Endothelial cell of umbilical vein (primary cell): ENCODE results near the gene ETV1. TPM values are rescaled to one million over a fixed set of nuclear protein-coding genes. Genes with fewer than 3 reads are reported as not detected.

Experiments used
- BruUV-seq: library from RNA; stranded (reverse); fragments of 400-500 nt; replicated peaks from 2 replicates; lab custom pipeline; 2021; lab: Mats Ljungman, UMichigan
- CTCF ChIA-PET: fragments of 300-600, 350-600 bp; sonication (Branson Sonifier 250); formaldehyde crosslinking; loops from one replicate; lab custom pipeline; 2021; ENCODE audit warnings: antibody characterized with exemption, inconsistent platforms; lab: Charles Lee
- POLR2A ChIA-PET: fragments of 300-600, 350-600 bp; sonication (Branson Sonifier 250); formaldehyde crosslinking; loops from one replicate; lab custom pipeline; 2021; ENCODE audit warnings: antibody characterized with exemption, inconsistent platforms; lab: Charles Lee
- DNase-seq: peaks from one replicate; pipeline ENCODE4 v3.0.0-alpha.2; 2011; ENCODE audit warnings: low read depth, low spot score
- FAIRE-seq: peaks from 2 replicates; lab custom pipeline; 2011; peaks lifted over from hg19 to GRCh38; lab: Jason Lieb, UNC
- H2AFZ ChIP-seq: 2 replicates; pipeline ENCODE4 v1.6.0; 2012; ENCODE audit warnings: low read depth, low read length, control low read depth, inconsistent platforms
- H3K27ac ChIP-seq: 2 replicates; pipeline ENCODE4 v1.5.1; 2011; ENCODE audit warnings: low read depth, mild to moderate bottlenecking, control low read depth, low read length, moderate library complexity; ENCODE audit not compliant: insufficient read depth
- H3K27me3 ChIP-seq, 2 experiments: 2 replicates each; pipeline versions ENCODE4 v1.6.0 to v1.6.1; 2011; ENCODE audit warnings: low read length in 2 of 2, mixed read lengths in 1 of 2; ENCODE audit not compliant: control insufficient read depth in 2 of 2, insufficient read depth in 2 of 2
- H3K36me3 ChIP-seq, 2 experiments: 2 replicates in 1 of 2; 3 replicates in 1 of 2; pipeline ENCODE4 v1.5.1; 2011; ENCODE audit warnings: low read length in 2 of 2, mild to moderate bottlenecking in 1 of 2, moderate library complexity in 1 of 2; ENCODE audit not compliant: control insufficient read depth in 2 of 2, insufficient read depth in 2 of 2; ENCODE audit errors: extremely low read depth in 1 of 2
- H3K4me1 ChIP-seq: 3 replicates; pipeline ENCODE4 v1.5.1; 2011; ENCODE audit warnings: mild to moderate bottlenecking, low read length; ENCODE audit not compliant: control insufficient read depth, insufficient read depth; ENCODE audit errors: extremely low read depth
- H3K4me2 ChIP-seq: 2 replicates; pipeline ENCODE4 v1.6.1; 2011; ENCODE audit warnings: low read length, control low read depth, mixed read lengths; ENCODE audit not compliant: insufficient read depth
- H3K4me3 ChIP-seq, 3 experiments: fragments of 200-600 bp in 1 of 3; sonication (generic), shearing (Covaris generic) in 1 of 3; replicated peaks in 1 of 3; 2 replicates each; pipeline ENCODE4 v1.5.1; 2011 to 2016; ENCODE audit warnings: control low read depth in 3 of 3, low read length in 3 of 3, mild to moderate bottlenecking in 2 of 3, inconsistent platforms in 1 of 3, low read depth in 1 of 3, moderate library complexity in 1 of 3; ENCODE audit not compliant: insufficient read depth in 1 of 3
- H3K79me2 ChIP-seq: 2 replicates; pipeline ENCODE4 v1.6.0; 2012; ENCODE audit warnings: low read length, inconsistent platforms; ENCODE audit not compliant: control insufficient read depth, insufficient read depth
- H3K9ac ChIP-seq: replicated peaks from 2 replicates; pipeline ENCODE3; 2011; ENCODE audit warnings: low read length, control low read depth; ENCODE audit not compliant: insufficient read depth; ENCODE audit errors: extremely low read depth
- H3K9me1 ChIP-seq: replicated peaks from 3 replicates; pipeline ENCODE4 v1.6.0; 2011; ENCODE audit warnings: mild to moderate bottlenecking, low read length; ENCODE audit not compliant: control insufficient read depth, insufficient read depth; ENCODE audit errors: extremely low read depth
- H3K9me3 ChIP-seq: replicated peaks from 2 replicates; pipeline ENCODE4 v1.5.1; 2012; ENCODE audit warnings: low read length, inconsistent platforms; ENCODE audit not compliant: control insufficient read depth, insufficient read depth
- H4K20me1 ChIP-seq: replicated peaks from 2 replicates; pipeline ENCODE3; 2011; ENCODE audit warnings: mild to moderate bottlenecking, low read length; ENCODE audit not compliant: control insufficient read depth, insufficient read depth; ENCODE audit errors: extremely low read depth
- FOS ChIP-seq: IDR thresholded peaks from 2 replicates; pipeline ENCODE4 v1.6.1; 2011; ENCODE audit warnings: mild to moderate bottlenecking, low read length, moderate library complexity, borderline replicate concordance; ENCODE audit not compliant: insufficient read depth
- MYC ChIP-seq: IDR thresholded peaks from one replicate; pipeline ENCODE4 v1.6.1; 2011; ENCODE audit warnings: mild to moderate bottlenecking, low read depth, low read length
- POLR2AphosphoS5 ChIP-seq: IDR thresholded peaks from 2 replicates; pipeline ENCODE4 v1.6.1; 2012; ENCODE audit warnings: low read depth, mild to moderate bottlenecking, control low read depth, low read length, moderate library complexity; ENCODE audit not compliant: insufficient read depth
- dilution Hi-C: fragments of 300-500 bp; cut with MboI; formaldehyde crosslinking; loops from one replicate; pipeline ENCODE4 v1.15.0; 2019; ENCODE audit warnings: low sequenced_read_pairs; ENCODE audit not compliant: extremely low pct_ligation_motif_present
- intact Hi-C: fragments of 100-400 bp; cut with micrococcal nuclease; formaldehyde crosslinking; loops from one replicate; pipeline ENCODE4 v1.10.0; 2022
- polyA plus RNA-seq, 4 experiments: library from polyadenylated mRNA; depleted of rRNA in 3 of 4; stranded (reverse) in 3 of 4; unstranded in 1 of 4; fragments of >200 nt; gene quantifications; 2 replicates each; pipeline versions ENCODE4 v1.2.1 to v1.2.3, GENCODE V29; 2011 to 2012; ENCODE audit warnings: missing spikeins in 1 of 4
- small RNA-seq: library from RNA; depleted of rRNA; stranded (forward); fragments of <200 nt; gene quantifications from one replicate; pipeline ENCODE3, GENCODE V24; 2012; ENCODE audit warnings: low replicate concordance, low read depth; ENCODE audit not compliant: insufficient read depth, insufficient read length
- total RNA-seq: library from RNA; stranded (reverse); gene quantifications from 2 replicates; pipeline ENCODE4 v1.2.3, GENCODE V29; 2021

ETV1 gene
- total and polyA plus RNA-seq, 2 donors (not counting 3 experiments of a cell fraction or from before 2014, with no cell fraction given): 8.4 to 16.6 TPM

GRCh38 chr7:13841284-13841683 is 148.2 kb downstream of the ETV1 start:
- no TSS peak for BruUV-seq
- no peak overlapping the region for H3K9ac ChIP-seq
- H3K4me1 ChIP-seq: no peaks in the 10 kb centered on the region
- H3K4me3 ChIP-seq: no peak overlapping the region
- TF ChIP-seq FOS (no peak), MYC (no peak), POLR2AphosphoS5 (no peak)
- no peaks in the 10 kb centered on the region for H3K27me3 ChIP-seq
- FAIRE-seq (no peak), DNase-seq (no peak)
- dilution Hi-C loops: no loop called here
- ChIA-PET CTCF (no interaction called here), POLR2A (no interaction called here)
- H3K9me1 ChIP-seq: no peaks in the 10 kb centered on the region
- H2AFZ ChIP-seq: no peak overlapping the region
- H3K79me2 ChIP-seq: no peaks in the 10 kb centered on the region
- no peak overlapping the region for H3K4me2 ChIP-seq
- H3K36me3 ChIP-seq: no peaks in the 10 kb centered on the region
- no peaks in the 10 kb centered on the region for H3K9me3 ChIP-seq
- no peak overlapping the region for H3K27ac ChIP-seq
- intact Hi-C loops: no loop called here
- no peaks in the 10 kb centered on the region for H4K20me1 ChIP-seq

Small RNA genes lying within 50 kb of the gene (small RNA-seq; reads per million reads assigned to genes)
- gene RF00019: not detected
